Activated CD4-positive, CD25-positive, alpha-beta regulatory T cell treated with anti-CD3 and anti-CD28 coated beads, Interleukin-2, amount 50 U/mL, for 16 hours (primary cell): ENCODE measurements around the gene COA7.
A peak's percentile ranks its signal among the peaks of the same experiment; 100 is the strongest.
"Not testable (repeated sequence)": the region's sequence is repeated elsewhere in the genome, so short reads cannot be mapped to it uniquely, and the experiment has no call there.

ENCODE experiments used
- DNase-seq: peaks from one replicate; pipeline ENCODE4 v3.0.0-alpha.2; 2020; ENCODE audit warnings: low read depth, low spot score

Gene COA7

DNA sequence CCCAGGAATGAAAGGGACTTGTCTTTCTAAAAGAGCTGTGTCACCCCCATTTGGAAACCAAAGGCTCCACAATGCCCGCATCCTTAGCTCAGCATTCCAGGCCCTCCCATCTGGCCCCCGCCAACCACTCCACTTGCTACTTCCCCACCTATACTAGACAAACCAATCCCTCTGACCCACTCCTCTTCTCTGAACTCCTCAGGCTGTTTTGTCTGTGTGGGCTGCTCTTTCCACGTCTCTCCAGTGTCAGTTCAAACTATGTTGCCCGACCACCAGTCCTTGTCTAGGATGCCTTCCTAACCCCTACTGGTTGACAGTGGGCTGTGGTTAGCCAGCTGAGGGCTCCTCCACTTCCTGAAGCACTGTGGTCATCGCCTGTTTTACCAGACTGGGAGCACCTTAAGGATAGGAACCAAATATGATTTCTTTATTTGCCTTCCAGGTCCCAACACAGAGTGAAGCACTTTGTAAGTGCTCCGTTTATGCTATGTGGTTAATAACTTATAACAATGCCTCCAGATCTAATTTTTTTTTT lies 8.1 kb upstream of the COA7 start:
- no peak for DNase-seq

DNA sequence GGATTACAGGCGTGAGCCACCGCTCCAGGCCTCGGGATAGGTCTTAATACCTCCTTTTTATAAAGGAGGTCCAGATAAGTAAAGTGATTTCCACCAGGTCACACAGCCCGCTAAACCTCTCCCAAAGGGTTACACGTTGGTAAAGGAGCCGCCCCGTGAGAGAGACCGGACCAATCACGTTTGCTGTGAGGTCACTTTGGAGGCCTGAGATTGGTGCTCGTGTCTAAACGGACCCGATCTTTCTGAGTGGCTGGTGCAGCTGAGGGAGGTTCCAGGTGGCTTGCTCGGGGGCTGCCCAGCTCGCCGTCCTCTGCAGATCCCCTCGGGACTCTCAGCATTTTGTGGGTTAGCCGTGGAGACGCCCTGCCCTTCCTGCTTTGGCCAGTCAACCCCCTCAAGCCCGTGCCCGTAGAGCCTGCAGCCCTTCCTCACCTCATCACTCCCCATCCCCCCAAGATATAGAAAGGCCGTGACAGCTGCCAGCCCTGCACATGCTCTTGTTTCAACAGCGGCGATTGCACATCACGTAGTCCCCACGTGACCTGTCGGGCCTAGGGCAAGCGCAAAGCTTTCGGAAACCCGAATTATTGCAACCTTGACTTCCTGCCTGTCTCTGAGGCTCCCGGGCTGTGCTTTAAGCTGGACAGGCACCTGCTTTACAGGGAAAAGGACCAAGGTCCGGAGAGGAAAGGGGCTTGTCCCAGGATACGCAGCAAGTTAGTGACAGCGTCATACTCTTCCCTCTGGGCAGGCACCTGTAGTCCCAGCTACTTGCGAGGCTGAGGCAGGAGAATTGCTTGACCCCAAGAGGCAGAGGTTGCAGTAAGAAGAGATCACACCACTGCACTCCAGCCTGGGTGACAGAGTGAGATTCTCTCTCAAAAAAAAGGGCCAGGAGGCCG lies 5.0 kb upstream of the COA7 start:
- DNase-seq, result peak; percentile 66

DNA sequence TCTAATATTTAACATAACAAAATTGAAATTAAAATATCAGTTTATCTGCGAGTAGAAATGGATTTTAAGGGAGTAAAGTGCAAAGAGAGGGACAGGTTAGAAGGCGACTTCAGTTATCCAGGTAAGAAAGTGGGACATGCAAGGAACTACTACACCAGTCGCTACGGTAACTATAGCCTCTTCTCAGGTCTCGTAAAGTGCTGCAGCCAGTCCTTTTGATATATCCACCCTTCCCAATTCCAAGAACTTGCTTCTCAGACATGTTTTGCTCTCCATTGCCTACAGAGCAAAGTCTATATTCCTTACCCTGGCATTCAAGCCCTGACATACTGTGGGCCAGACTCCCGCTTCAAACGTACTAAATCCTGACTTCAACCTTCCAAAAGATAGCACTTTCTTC lies 2.5 kb downstream of the COA7 start:
- DNase-seq, result no peak

DNA sequence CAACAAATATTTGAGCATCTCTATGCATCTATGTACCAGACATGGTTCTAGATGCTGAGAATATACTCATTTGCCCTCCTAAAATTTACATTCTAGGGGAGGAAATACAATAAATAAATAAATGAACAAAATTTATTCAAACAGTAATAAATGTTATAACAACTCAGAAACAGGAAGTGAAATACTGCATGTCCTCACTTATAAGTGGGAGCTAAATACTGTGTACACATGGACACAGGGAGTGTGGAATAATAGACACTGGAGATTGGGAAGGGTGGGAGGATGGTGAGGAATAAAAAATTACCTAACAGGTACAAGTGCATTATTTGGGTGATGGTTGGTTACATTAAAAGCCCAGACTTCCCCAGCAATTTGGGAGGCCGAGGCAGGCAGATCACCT lies 4.3 kb downstream of the COA7 start:
- DNase-seq, result no peak

DNA sequence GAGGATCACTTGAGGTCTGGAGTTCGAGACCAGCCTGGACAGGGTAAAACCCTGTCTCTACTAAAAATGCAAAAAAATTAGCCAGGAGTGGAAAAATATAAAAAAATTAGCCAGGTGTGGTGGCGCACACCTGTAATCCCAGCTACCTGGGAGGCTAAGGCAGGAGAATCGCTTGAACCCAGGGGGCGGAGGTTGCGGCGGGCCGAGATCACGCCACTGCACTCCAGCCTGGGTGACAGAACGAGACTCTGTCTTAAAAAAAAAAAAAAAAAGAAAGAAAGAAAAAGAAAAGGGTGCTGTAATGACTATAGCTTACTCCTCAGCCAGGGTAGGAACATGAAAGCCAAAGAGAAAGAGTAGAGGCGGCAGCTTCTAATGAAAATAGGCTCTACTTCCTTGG lies 4.8 kb downstream of the COA7 start:
- DNase-seq, result not testable (repeated sequence)

DNA sequence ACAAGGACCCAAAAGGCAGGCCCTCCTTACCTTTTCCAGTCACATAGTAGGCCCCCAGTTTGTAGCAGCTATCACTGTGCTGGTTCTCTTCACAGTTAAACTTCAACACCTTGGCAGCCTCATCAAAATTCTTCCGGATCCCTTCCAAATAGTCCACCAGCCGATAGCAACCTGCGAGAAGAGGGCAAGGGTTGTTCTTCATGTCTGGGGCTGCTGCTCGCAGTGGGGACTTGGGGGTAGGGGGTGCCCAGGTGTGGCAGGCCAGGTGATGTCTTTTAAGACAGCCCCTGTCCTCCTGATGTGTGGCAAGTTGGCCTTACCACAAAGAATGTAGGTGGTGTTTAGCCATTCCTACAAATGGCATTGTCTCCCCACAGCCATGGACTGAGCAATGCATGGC lies 5.5 kb downstream of the COA7 start:
- DNase-seq, result no peak

DNA sequence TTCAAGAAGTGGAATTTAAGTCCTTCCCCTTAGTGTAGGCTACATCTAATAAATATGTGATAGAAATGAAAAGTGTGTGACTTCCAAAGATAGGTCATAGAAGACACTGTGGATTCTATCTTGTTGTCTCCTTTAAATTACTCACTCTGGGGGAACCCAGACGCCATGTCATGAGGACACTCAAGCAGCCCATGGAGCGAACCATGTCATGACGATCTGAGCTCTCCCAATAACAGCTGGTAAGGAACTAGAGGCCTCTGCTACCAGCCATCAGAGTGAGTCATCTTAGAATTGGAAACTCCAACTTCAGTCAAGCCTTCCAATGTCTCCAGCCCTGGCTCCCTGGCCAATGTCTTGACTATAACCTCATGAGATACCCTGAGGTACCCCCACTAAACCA lies 6.3 kb downstream of the COA7 start:
- no peak for DNase-seq

DNA sequence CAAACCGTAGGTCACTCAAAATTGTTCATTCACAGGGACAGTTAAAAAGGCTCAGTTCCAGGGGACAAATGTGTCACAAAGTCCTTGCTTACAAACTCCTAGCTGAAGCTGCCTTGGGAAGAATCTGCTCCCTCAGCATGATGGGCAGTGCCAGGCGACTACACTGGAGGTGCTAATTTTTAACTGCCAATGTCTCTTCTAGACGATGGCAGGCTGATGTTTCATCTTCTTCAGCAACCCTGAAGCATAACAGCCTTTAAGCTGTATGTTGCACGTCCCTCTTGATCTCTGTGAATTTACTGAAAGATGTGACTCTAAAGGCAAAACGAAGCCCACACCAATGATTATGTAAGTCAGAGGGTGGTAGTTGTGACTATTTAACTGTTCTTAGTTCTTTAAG lies 11.3 kb downstream of the COA7 start:
- DNase-seq, result no peak

DNA sequence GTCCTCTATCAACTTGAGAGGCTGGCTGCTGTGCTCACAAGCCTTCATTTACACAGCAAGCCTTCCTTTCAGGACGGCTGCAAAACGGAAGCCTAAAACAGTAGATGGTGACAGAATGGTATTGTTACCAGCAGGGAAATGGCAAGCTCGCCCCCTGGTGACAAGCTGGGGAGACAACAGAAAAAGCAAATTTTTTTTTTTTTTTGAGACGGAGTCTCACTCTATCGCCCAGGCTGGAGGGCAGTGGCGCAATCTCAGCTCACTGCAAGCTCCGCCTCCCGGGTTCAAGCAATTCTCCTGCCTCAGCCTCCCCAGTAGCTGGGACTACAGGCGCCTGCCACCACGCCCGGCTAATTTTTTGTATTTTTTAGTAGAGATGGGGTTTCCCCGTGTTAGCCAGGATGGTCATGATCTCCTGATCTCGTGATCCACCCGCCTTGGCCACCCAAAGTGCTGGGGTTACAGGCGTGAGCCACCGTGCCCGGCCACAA lies 11.8 kb downstream of the COA7 start:
- peak; percentile 55 for DNase-seq

DNA sequence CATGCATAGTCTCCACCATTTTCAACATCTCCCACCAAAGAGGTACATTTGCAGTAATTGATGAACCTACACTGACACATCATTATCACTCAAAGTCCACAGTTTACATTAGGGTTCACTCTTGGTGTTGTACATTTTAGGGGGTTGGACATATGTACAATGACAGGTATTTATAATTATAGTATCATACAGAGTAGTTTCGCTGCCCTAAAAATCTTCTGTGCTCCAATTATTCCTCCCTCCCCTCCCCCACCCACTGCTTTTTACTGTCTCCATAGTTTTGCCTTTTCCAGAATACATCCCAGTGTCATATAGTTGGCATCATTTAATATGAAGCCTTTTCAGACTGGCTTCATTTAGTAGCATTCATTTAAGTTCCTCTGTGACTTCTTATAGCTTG lies 13.6 kb downstream of the COA7 start:
- DNase-seq, result no peak

DNA sequence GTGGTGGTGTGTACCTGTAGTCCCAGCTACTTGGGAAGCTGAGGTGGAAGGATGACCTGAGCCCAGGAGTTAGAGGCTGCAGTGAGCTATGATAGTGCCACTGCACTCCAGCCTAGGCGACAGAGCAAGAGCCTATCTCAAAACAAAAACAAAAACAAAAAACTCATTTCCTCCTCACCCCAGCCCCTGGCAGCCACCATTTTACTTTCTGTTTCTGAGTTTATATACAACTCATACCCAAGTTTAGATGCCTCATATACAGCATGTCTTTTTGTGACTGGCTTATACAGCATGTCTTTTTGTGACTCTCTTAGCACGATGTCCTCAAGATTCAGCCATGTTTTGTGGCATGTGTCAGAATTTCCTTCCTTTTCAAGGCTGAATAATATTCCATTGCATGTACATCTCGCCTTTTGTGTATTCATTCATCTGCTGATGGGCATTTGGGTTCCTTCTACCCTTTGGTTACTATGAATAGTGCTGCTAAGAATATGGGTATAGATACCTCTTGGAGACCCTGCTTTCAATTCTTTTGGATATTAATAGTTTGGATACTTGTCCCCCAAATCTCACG lies 14.7 kb downstream of the COA7 start:
- no peak for DNase-seq

DNA sequence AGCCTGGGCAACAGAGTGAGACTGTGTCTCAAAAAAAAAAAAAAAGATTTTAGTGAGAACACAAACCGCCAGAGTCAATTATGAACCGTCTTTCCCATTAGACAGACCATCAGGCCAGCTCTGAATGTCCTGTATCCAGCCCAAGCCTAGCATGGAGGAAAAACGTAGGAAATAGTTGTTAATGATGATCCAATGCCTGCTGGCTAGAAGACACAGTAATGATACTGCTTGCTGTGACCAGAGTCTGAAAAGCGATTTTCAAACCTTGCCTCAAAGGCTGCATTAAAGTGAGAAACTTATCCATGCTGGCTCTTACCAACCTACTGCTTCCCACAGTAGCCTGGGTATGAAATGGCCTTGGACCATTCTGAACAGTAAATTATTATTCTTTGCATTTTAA lies 17.0 kb downstream of the COA7 start:
- no peak for DNase-seq

DNA sequence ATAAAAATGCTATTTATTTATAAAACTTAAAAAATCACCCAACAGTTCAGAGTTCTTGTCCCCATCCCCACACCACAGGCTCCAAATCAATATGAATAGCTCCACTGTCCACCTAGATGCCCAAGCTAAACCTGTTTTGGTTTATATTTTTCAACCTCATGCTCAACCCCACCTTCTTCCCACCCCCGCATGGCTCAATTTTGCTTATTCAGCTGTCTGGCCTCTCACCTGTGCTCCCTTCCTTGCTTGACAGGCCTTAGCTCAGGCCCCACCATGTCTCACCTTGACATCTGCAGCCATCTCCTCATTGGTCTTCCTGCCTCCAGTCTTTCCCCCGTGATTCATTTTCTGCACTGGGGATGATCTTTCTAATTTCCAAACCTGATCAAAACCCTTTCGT lies 17.8 kb downstream of the COA7 start:
- no peak for DNase-seq

DNA sequence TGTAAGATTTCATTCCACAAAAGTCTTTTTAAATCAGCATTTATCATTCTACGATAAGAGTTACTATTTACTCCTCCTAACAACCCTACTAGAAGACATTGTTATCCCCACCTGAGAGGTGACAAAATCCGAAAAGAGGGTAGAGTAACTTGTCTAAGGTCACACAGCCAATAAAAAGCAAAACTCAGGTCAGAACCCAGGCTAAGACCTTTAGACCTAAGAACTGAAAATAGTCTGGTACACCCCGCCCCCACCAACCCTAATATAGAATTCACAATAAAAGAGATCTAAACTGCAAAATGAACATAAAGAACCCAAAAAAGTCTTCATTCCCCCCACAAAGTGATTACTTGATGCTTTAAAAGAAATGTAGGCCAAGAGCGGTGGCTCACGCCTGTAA lies 18.6 kb downstream of the COA7 start:
- no peak for DNase-seq

DNA sequence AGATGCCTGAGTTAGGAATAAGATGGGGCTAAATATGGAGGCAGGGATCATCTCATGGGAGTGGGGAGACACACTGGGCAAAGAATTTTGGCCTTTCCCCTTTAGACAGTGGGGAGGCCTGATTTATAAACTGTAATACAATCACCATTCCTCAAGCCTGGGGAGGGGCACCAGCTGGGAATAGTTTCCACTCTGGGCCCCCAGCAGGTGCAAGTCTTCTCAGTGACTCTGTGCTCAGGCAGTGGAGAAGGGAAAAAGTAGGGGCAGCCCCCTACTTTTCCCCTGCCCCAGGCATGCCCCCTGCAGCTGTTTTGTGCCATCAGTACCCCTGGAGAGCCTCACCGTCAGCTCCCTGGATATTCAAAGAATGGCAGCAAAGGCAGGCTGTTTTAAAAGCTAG lies 19.1 kb downstream of the COA7 start:
- no peak for DNase-seq

DNA sequence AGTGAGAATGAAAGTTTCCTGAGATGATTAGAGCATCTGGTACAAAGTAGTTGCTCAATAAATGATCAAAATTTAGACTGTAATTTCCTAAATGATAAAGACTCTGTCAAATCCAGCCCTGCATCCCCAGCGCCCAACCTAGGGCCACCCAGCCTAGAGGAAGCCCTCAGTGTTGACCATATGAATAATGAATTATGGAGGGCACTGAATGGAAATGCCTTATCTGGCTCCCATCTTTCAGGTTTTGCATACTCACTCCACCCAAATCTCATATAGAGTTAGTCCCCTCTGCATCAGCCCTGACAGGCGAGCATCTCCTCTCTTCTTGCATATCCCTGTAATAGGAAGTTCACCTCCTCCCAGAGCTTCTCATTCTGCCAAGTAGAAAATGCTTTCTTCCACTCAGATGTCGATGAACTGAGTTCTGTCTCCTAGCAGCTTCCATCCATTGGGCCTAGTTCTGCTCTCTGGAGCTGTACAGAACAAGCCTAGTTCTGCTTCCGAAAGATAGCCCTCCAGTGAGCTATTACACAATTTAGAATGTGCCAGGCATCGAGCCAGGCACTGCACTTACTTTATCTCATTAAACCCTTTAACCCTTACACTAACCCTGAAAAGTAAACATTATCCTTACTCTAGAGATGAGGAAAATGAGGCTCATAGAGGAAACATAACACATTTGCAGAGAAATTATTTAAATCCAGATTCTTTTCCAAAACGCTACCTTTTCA lies 20.9 kb downstream of the COA7 start:
- DNase-seq, result no peak

DNA sequence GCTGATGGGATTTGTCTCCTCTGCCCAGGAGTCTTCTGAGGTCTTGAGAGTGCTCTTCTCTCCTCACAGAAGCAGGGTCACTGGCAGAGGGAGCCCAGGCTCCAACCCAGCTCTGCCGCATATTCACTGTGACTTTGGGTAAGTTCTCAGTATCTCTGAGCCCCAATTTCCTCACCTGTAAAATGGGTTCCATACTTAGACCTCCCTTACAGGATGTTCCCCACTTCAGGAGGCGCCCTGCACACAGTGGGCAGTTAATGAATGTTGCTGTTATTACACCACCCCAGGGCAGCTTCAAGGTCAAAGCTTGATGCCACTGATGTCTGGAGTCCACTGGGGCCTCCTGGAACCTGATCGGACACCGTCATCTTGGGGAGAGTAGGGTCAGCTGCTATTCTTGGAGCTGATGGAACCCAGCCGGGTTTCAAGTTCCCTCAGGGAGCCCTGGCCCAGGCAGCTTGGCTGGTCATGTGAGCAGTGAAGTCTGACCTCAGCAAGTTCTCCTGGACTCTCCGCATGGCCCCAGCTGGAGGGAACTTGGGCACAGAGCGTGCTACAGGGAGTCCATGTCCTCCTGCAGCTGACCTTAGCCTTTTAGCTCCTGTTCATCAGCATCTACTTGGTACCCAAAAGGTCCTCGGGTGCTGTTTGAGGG lies 21.8 kb downstream of the COA7 start:
- DNase-seq, result no peak

DNA sequence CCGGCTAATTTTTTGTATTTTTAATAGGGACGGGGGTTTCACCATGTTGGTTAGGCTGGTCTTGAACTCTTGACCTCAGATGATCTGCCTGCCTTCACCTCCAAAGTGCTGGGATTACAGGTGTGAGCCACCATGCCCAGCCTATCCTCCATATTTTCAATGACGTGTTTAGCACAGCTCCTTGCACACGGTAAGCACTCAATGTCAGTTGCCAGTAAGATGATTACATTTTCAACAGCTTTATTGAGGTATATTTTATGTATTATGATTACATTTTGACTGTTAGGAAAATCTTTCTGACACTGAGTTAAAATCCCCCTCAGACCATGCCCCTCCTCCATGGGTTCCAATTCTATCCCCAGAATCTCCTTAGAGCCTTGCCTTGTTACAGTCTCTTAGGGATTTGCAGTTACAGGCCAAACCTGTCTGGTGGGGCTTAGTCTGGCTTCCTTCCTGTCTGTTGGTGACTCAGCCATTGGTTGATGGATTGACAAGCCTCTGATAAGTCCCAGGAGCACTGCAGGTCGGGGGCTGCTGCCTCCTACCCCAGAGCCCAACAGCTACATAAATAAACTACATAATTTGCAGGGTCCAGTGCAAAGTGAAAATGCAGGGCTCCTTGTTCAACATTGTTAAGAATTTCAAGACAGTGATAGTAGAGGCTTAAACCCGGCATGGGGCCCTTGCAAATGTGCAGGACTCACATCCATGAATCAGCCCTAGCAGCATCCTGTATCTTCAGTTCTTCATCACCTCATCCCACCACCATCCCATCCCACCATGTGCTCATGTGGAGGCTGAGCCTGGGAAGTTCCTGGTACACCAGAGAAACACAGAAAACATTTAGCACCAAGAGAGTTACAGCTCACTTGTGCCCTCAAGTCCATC lies 23.4 kb downstream of the COA7 start:
- DNase-seq, result no peak

DNA sequence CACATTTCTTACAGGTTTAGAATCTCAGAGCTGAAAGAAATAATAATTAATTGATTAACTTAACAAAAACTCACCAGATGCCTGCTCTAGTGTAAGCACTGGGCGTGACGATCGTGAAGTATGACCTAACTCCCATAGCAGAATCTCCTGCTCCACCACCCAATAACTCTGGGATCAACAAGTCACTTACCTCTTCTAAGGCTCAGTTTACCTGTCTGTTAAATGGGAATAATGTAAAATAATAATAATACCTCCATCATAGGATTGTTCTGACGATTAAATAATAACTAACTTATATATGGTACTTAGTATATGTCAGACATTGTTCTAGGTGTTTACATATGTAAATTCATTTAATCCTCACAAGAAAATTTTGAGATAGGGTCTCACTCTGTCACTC lies 24.6 kb downstream of the COA7 start:
- DNase-seq, result no peak

DNA sequence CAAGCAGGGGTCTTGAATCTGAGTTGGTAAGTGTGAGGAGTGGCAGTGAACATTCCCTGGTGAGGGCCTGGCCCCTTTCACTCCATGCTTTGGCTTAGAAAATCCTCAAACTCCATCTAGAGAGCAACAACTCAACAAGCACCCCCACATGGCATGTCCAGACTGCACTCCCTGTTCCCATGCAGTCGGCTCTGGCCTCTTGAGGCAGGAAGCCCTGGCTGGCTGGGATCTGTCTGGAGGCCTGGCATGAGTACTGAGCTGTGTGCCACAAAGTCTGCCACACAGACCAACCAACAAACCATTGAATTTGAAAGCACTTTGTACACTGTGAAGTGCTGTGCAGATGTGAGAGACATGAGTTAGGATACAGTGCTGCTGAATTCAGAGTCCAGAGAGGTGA lies 25.2 kb downstream of the COA7 start:
- no peak for DNase-seq

DNA sequence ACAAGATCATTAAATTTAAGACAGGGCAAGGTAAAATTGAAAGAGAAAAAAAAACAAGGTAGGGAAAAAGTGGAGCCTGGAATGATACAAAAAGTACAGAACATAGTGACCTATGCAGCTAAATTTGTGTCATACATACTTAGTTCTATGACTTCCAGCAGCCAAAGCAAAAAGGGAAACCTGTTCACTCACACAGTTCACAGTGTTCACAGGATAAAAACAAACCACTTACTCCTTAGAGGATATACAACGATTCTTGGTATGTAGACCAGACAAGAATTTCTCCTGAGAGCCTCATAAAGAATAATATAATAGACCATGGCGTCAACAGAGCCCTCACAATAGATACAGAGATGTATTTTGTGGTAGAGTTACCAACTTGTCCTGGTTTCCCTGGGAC lies 27.5 kb downstream of the COA7 start:
- DNase-seq, result no peak
